Activated CD4-positive, alpha-beta T cell treated with anti-CD3 and anti-CD28 coated beads, Interleukin-2, amount 10 ng/mL, durations not matched to agents 24 days and 14 days (primary cell): ENCODE results near the gene DNAJC6. TPM values are rescaled to one million over a fixed set of nuclear protein-coding genes. Genes with fewer than 3 reads are reported as not detected.

Experiments
- DNase-seq: peaks from one replicate; pipeline ENCODE4 v3.0.0; 2022
- H3K27ac Mint-ChIP-seq: one replicate; pipeline ENCODE4 v1.8.0; 2022; ENCODE audit warnings: mild to moderate bottlenecking, mixed read lengths
- H3K27me3 Mint-ChIP-seq: one replicate; pipeline ENCODE4 v1.8.0; 2022; ENCODE audit warnings: mixed read lengths
- H3K36me3 Mint-ChIP-seq: one replicate; pipeline ENCODE4 v1.8.0; 2022; ENCODE audit warnings: low read depth, mild to moderate bottlenecking, mixed read lengths
- H3K4me1 Mint-ChIP-seq: one replicate; pipeline ENCODE4 v1.8.0; 2021; ENCODE audit warnings: mixed read lengths
- H3K4me3 Mint-ChIP-seq: one replicate; pipeline ENCODE4 v1.8.0; 2022; ENCODE audit warnings: mild to moderate bottlenecking, moderate library complexity, mixed read lengths
- H3K9me3 Mint-ChIP-seq: one replicate; pipeline ENCODE4 v1.8.0; 2021; ENCODE audit warnings: mixed read lengths
- intact Hi-C: fragments of 100-400 bp; cut with micrococcal nuclease; formaldehyde crosslinking; loops from one replicate; pipeline ENCODE4 v1.15.1; 2023
- total RNA-seq: library from RNA; stranded (reverse); gene quantifications from 2 replicates; pipeline ENCODE4 v1.2.3, GENCODE V29; 2022

Gene DNAJC6
- 2.8 and 4.0 TPM in 2 replicates for total RNA-seq

DNA sequence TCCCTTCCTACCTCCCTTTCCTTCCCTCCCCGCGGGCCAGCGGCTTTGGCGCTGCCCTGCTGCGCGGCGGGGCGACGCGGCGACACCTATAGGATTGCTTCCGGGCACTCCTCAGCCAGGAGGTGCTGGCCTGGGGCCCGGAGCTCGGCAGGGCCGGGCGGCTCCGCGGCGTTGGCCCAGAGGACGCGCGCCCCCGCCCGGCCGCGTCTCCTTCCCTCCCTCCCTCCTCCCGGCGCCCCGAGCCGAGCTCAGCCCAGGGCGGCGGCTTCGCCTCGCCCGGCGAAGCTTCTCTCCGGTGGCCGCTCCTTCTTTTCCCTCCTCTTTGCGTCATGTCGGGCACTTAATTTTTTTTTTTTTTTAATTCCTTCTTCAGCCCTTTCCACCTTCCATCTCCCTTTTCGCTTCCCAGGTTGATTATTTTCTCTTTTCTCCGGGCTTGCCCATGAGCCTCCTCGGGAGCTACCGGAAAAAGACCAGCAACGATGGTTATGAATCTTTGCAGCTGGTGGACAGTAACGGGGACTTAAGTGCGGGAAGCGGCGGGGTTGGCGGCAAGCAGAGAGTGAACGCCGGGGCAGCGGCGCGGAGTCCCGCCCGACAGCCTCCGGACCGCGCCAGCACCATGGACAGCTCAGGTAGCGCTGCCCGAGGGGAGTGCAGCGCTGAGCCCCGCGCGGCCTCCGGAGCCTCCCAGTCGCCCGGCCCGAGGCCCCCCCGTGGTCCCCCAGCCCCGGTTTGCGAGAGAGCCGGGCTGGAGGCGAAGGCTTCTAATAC, at the start of gene DNAJC6:
TSS of gene DNAJC6 (plus strand) at position 240 of the 774 bp plus-strand sequence. CDS start at position 443, 203 bp downstream.
- Mint-ChIP-seq H3K27ac (no peak within 1 kb of the TSS), H3K9me3 (peaks cover 6% of the 10 kb centered on the region), H3K36me3 (no peaks in the 10 kb centered on the region), H3K4me3 (peak within 1 kb of the TSS; percentile 81), H3K4me1 (peaks cover 6% of the 10 kb centered on the region), H3K27me3 (peaks cover 38% of the 10 kb centered on the region)
- DNase-seq: peak; percentile 90
- intact Hi-C loops: no loop called here

DNA sequence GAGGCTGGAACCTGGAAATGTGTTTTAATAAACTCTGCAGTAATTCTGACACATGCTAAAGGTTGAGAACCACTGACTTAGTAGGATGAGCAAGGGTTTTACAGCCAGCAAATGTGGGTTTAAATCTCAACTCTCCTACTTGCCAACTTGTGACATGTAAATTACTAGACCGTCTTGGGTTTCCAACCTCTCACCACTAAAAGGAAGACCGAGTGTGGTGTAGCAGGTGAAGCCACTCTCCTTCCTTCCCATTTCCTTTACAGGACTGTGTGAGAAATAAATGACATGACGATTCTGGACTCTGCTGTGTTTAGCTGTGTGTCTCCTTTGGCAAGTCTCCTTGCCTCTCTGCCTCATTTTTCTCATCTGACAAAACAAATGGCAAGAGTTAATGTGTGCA, 49.5 kb upstream of the DNAJC6 start:
- Mint-ChIP-seq H3K9me3 (no peaks in the 10 kb centered on the region), H3K4me3 (no peak overlapping the region), H3K27ac (no peak overlapping the region), H3K36me3 (peaks cover 4% of the 10 kb centered on the region), H3K4me1 (peaks cover 35% of the 10 kb centered on the region), H3K27me3 (peaks cover 31% of the 10 kb centered on the region)
- DNase-seq: peak; percentile 57
- intact Hi-C loops: loop anchor here (2.0 kb wide), 1 partner anchor 133 kb away; no protein-coding TSS in a partner anchor

DNA sequence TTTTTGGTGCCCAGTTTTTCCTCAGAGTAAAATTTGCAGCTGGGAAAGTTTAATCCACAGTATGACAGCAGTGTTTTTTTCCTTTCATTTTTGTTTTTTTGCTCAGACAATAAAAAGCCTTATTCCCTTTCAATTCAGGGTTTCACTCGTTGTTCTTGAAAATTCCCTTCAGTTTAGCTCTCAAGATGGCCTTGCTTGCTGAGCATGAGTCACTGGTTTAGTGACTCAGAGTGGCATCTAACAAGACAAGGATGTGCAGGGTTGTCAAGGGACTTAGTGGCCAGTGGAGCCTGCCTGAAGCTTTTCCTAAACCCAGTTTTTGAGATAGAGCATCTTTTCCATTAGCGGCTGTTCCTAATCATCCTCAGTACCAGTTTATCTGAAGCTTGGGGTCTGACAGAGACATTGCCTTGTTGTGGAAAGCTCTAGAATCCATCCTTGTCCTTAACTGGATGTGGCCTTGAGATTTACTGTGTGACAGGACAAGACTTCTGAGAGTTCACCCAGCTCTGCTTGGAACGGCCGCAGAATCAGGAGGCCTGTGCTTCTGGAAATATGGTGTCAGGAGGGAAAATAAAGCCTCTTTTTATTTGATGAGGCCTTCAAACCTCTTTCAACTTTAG, 48.4 kb upstream of the DNAJC6 start:
- Mint-ChIP-seq H3K9me3 (no peaks in the 10 kb centered on the region), H3K27me3 (peaks cover 24% of the 10 kb centered on the region), H3K4me1 (peaks cover 25% of the 10 kb centered on the region), H3K36me3 (peaks cover 2% of the 10 kb centered on the region), H3K4me3 (no peak overlapping the region), H3K27ac (peak overlapping the region; percentile 58)
- intact Hi-C loops: loop anchor here (2.0 kb wide), 1 partner anchor 132 kb away; no protein-coding TSS in a partner anchor
- DNase-seq: peak; percentile 63

DNA sequence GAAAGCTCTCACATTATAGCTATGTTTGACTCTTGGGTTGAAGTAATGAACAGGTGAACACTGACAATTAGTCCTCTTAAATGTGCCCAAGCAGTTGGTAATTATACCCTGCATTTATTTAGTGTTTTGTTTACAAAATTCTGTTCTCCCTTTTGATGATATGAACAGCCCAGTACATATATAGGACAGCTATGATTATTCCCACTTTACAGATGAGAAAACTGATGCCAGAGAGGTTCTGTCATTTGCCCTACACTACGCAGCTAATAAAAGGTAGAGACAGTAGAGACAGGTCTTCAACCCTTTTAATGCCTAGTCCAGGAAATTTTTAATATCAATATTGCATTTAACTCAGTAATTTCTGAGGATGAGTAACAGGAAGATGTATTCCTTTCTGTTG, 46.1 kb upstream of the DNAJC6 start:
- no peaks in the 10 kb centered on the region for H3K9me3 Mint-ChIP-seq
- peaks cover 38% of the 10 kb centered on the region for H3K27me3 Mint-ChIP-seq
- intact Hi-C loops: no loop called here
- peak; percentile 5 for DNase-seq
- no peak overlapping the region for H3K4me3 Mint-ChIP-seq
- H3K4me1 Mint-ChIP-seq: peaks cover 36% of the 10 kb centered on the region
- H3K27ac Mint-ChIP-seq: no peak overlapping the region
- peaks cover 4% of the 10 kb centered on the region for H3K36me3 Mint-ChIP-seq

DNA sequence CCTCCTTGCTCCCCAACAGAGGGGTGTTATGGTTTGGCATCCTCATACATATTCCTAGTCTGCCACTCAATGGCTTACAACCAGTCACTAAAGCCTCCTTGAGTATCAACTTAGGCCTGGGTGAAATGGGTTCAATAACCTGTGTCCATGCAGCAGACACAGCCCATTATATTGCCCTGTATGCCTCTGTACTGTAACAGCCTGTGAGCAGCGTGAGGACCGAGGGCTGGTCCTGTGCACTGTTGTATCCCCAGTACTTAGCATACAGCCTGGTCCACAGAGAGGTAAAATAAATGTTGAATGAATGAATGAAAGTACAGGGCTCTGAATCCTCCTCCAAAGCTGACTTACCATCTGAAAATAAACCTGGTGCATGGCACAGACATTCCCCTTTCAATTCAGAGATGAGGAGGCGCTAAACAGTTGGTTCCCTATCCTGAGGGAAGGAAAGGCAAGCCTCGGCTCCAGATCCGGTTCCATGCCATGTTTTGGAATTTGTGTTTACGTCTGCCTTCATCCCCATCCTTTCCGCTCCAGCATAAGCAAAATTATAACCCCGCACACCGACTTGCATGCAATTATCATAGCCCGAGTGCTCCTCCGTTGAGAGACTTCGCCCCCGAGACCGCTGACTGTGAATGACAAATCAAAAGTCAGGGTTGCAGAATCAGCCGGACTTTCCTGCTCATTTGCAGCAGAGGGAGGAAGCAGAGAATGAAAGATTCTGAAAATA, 45.0 kb upstream of the DNAJC6 start:
- peaks cover 4% of the 10 kb centered on the region for H3K36me3 Mint-ChIP-seq
- intact Hi-C loops: no loop called here
- peak overlapping the region; percentile 13 for H3K4me3 Mint-ChIP-seq
- H3K27ac Mint-ChIP-seq: no peak overlapping the region
- no peaks in the 10 kb centered on the region for H3K9me3 Mint-ChIP-seq
- peak; percentile 56 for DNase-seq
- peaks cover 40% of the 10 kb centered on the region for H3K27me3 Mint-ChIP-seq
- H3K4me1 Mint-ChIP-seq: peaks cover 36% of the 10 kb centered on the region

DNA sequence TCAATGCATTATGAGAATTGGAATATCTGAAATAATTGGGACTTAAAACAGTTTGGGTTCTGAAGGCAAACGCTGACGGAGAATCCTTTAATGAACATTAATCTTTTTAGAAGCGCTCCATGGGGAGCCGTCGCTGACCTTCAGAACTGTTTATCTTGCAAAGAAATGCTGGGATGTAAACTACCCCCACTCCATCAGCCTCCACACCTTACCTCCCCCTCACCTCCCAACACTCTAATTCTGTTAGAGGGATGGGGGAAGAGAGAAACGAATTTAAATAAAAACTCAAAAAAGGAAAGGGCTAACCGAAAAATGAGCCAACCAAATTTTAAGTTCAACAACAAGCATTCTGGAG, 44.1 kb upstream of the DNAJC6 start:
- no peak for DNase-seq
- H3K4me3 Mint-ChIP-seq: peak overlapping the region; percentile 75
- H3K9me3 Mint-ChIP-seq: no peaks in the 10 kb centered on the region
- no peak overlapping the region for H3K27ac Mint-ChIP-seq
- H3K27me3 Mint-ChIP-seq: peaks cover 45% of the 10 kb centered on the region
- H3K36me3 Mint-ChIP-seq: peaks cover 4% of the 10 kb centered on the region
- intact Hi-C loops: no loop called here
- H3K4me1 Mint-ChIP-seq: peaks cover 29% of the 10 kb centered on the region

DNA sequence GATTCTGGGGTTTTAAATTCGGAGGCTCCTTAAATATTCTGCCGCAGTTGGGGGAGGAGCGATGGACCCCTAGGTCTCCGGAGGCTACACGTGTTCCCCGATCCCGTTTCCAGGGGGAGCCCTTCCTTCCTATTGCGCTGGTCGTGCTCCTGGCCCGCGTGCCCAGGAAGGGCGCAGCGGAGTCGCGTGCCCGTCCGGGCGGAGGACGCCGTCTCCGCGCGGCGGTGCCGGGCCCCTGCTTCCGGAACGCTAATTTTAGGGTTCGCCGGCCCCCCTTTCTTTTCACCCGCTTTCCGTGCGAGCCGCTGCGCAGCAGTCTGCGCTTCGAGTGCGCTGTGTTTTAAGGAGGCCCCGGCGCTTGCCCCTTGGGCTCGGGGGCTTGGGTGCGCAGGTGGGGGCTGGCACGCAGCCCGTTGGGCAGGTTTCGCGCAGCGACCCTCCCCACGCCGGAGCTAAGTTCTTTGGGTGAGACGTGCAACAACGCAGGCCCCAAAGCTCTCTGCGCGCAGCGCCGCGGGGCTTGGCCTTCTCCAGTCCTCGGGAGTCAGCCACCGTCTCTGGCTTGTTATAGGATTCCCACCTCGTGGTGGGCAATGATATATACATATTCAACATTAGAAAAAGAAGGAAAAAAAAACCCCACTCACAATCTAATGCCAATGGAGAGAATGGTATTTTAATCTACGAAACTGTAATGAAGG, 43.5 kb upstream of the DNAJC6 start:
- Mint-ChIP-seq H3K27me3 (peaks cover 45% of the 10 kb centered on the region), H3K36me3 (peaks cover 4% of the 10 kb centered on the region), H3K9me3 (no peaks in the 10 kb centered on the region), H3K4me1 (peaks cover 23% of the 10 kb centered on the region), H3K27ac (no peak overlapping the region), H3K4me3 (peak overlapping the region; percentile 75)
- peak; percentile 83 for DNase-seq
- intact Hi-C loops: no loop called here

DNA sequence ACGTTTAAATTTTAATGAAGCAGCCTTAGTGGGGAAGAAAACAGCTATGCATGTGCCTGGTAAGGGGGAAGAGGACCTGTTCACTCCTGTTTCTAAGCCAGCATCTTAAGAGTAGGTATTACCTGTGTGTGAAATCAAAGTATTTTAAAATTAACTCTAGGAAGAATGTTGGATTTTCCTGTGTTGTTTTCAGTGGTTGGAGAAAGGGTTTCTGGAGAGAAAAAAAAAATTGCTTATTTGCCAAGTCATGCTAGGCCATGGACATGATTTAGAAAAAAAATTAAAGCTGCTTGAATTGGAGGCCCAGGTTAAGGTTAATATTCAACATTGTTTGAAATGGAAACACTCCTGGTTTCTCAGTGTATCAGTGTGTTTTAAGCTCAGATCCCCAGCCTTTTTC, 42.9 kb upstream of the DNAJC6 start:
- intact Hi-C loops: no loop called here
- H3K4me1 Mint-ChIP-seq: peaks cover 19% of the 10 kb centered on the region

DNA sequence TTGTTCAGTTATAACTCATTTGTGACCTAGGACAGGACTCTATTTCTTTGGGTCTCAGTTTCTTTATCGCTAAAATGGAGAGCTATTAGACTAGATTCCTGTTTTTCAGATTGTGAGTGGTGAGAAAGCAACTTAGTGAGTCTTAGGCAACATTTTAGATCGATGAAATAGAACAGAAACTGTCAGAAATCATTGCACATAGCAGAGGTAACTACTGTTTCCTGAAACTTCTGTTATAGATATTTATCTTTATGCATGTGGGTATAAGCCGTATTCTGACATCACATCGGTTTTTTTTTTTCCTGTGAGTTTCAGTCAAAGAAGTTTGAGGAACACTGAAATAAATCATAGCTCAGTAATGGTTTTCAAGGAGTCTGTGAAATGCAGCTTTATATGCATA, 42.1 kb upstream of the DNAJC6 start:
- intact Hi-C loops: no loop called here
- peaks cover 19% of the 10 kb centered on the region for H3K4me1 Mint-ChIP-seq
- H3K9me3 Mint-ChIP-seq: no peaks in the 10 kb centered on the region
- no peak for DNase-seq
- H3K27me3 Mint-ChIP-seq: peaks cover 46% of the 10 kb centered on the region
- H3K4me3 Mint-ChIP-seq: peak overlapping the region; percentile 33
- H3K27ac Mint-ChIP-seq: no peak overlapping the region
- H3K36me3 Mint-ChIP-seq: peaks cover 4% of the 10 kb centered on the region

More for the DNA sequence above, 42.9 kb upstream of the DNAJC6 start:
- Mint-ChIP-seq H3K27me3 (peaks cover 45% of the 10 kb centered on the region), H3K36me3 (peaks cover 4% of the 10 kb centered on the region), H3K9me3 (no peaks in the 10 kb centered on the region), H3K27ac (no peak overlapping the region), H3K4me3 (peak overlapping the region; percentile 75)
- DNase-seq: peak; percentile 35

DNA sequence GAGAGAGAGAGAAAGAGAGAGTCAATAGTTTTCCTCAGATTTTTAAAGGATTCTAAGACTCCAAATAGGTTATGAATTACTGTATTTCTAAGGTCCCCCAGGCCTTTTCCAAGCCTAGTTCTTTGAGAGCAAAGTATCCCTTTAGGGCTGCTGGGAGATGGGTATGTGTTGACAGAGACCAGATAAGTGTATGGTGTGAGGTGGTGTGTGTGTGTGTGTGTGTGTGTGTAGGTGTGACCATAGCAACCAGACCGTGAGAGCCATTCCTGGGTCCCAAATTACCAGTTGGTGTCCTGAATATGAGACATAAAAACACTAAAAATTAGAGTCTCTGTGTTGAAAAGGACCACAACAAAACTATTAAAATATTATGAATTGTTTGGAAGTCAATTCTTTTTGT, 41.7 kb upstream of the DNAJC6 start:
- no peak overlapping the region for H3K27ac Mint-ChIP-seq
- peaks cover 47% of the 10 kb centered on the region for H3K27me3 Mint-ChIP-seq
- intact Hi-C loops: no loop called here
- peaks cover 4% of the 10 kb centered on the region for H3K36me3 Mint-ChIP-seq
- H3K9me3 Mint-ChIP-seq: no peaks in the 10 kb centered on the region
- peaks cover 19% of the 10 kb centered on the region for H3K4me1 Mint-ChIP-seq
- DNase-seq: peak; percentile 48
- no peak overlapping the region for H3K4me3 Mint-ChIP-seq

DNA sequence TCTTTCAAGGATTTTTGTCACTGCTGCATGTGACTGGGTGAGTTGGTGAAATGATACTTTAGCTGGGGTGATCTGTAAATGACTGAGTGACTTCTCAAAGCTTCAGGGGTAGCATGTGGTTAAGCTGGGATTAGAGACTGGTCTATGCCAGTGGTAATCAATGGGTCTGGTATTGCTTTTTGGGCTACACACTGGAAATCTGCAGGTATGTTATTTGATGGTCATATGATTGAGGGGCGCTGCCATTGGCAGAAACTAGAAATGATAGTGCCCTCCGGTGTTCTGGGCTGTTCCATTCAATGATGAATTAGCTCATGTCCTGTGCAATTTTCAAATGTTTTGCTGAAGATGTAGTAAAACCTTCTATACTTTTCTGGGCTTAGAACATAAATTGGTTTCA, 39.7 kb upstream of the DNAJC6 start:
- Mint-ChIP-seq H3K4me3 (no peak overlapping the region), H3K27ac (no peak overlapping the region), H3K27me3 (peaks cover 38% of the 10 kb centered on the region), H3K9me3 (no peaks in the 10 kb centered on the region), H3K4me1 (peaks cover 16% of the 10 kb centered on the region), H3K36me3 (peaks cover 3% of the 10 kb centered on the region)
- intact Hi-C loops: no loop called here
- peak; percentile 52 for DNase-seq

DNA sequence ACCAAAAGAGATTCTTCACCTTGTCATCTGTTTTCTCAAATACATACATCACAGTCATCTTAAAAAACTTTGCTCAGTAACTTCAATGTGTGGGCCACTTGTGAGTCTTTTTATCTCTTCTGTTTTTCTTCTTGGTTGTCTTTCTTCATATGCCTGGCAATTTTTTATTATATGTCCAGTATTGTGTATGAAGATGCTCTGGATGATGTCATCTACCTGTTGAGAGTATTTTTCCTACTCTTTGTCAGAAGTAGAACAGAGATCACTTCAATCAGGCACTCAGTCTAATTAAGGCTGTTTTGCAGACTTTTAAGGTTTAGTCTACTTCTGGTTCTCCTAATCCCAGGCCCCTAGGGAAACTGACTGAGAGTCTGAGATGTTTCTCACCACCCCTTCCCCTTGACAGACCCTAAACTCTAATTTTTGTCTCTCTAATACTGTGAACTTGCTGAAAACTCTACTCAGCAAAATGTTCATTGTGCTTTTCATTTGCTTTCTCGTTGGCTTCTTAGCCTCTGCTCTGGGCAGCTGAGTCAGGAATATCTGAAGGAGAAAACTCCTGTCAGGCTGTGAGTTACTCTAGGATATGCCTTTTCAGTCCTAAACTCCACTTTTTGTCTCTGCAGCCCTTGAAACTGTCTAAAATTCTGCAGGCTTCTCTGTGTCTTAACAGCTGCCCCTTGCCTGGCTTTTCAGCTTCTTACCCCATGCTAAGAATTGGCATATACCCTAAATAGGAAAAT, 33.0 kb upstream of the DNAJC6 start:
- peak; percentile 40 for DNase-seq
- no peaks in the 10 kb centered on the region for H3K4me1 Mint-ChIP-seq
- no peaks in the 10 kb centered on the region for H3K36me3 Mint-ChIP-seq
- peaks cover 24% of the 10 kb centered on the region for H3K27me3 Mint-ChIP-seq
- H3K9me3 Mint-ChIP-seq: no peaks in the 10 kb centered on the region
- H3K4me3 Mint-ChIP-seq: no peak overlapping the region
- intact Hi-C loops: no loop called here
- no peak overlapping the region for H3K27ac Mint-ChIP-seq
